ENCODE measurements around the gene DPEP2. TPM values are rescaled to one million over a fixed set of nuclear protein-coding genes. Genes with fewer than 3 reads are reported as not detected.

The DPEP2 gene
- total and polyA plus RNA-seq, 2 of the 13 experiments (the other 11 are each of a cell fraction or from before 2014, with no cell fraction given), result 0.18 TPM; not detected in 1

DNA sequence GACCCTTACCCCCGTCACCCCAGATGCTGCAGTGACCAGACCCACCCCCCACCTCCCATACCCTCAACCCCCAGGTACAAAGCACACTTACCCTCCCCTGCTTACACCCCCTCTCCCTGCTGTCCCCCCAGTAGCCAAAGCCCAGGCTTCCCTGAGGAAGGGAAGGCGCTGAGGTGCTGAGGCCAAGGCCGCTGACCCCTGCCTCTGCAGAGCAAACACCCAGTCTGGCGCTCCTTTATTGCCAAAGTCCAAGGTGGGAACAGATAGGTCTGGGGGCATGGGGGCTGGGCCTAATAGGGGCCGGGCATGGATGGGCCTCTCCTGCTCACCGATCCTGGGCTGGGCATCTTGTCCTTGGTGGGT lies 56.0 kb downstream of the DPEP2 start (continued):
- TF ChIP-seq ZBTB21 (CRISPR knock-in tag; IDR thresholded peaks at IDR 0.05) (no peak), NRL (CRISPR knock-in tag; IDR thresholded peaks at IDR 0.05; ENCODE audit: borderline replicate concordance) (no peak), ZNF33A (CRISPR knock-in tag; IDR thresholded peaks at IDR 0.05; ENCODE audit: borderline replicate concordance) (no peak), ZFP90 (CRISPR knock-in tag; IDR thresholded peaks at IDR 0.05; ENCODE audit: borderline replicate concordance) (peak; percentile 54; the same call in 1 of the 2 replicates), CC2D1A (CRISPR knock-in tag; IDR thresholded peaks at IDR 0.05) (no peak), ZFP36L1 (CRISPR knock-in tag; IDR thresholded peaks at IDR 0.05) (no peak), SRSF9 (IDR thresholded peaks at IDR 0.05; ENCODE audit: borderline replicate concordance, insufficient read depth, low read depth, low read length, poor library complexity, severe bottlenecking) (no peak), ZMYM3 (CRISPR knock-in tag; IDR thresholded peaks at IDR 0.05) (0 out of 2 replicates have a peak, but pooled peaks have one; percentile 34), FOXK2 (IDR thresholded peaks at IDR 0.05) (no peak), ZNF709 (CRISPR knock-in tag; IDR thresholded peaks at IDR 0.05) (no peak), ZNF549 (CRISPR knock-in tag; IDR thresholded peaks at IDR 0.05) (no peak), ZNF572 (CRISPR knock-in tag; IDR thresholded peaks at IDR 0.05) (no peak), GLI4 (CRISPR knock-in tag; IDR thresholded peaks at IDR 0.05; ENCODE audit: borderline replicate concordance) (no peak), ZNF570 (CRISPR knock-in tag; IDR thresholded peaks at IDR 0.05; ENCODE audit: borderline replicate concordance) (no peak), GMEB2 (CRISPR knock-in tag; IDR thresholded peaks at IDR 0.05; ENCODE audit: low read depth) (no peak), ZNF264 (CRISPR knock-in tag; IDR thresholded peaks at IDR 0.05) (peak; percentile 12; the same call in 1 of the 2 replicates), NCOR1 (IDR thresholded peaks at IDR 0.05; ENCODE audit: borderline replicate concordance, low read length) (peak; percentile 95), PAXIP1 (CRISPR knock-in tag; conservative IDR thresholded peaks at IDR 0.05) (peak; percentile 99), CHCHD3 (CRISPR knock-in tag; IDR thresholded peaks at IDR 0.05) (no peak), PRDM15 (CRISPR knock-in tag; IDR thresholded peaks at IDR 0.05) (no peak)
- TF ChIP-seq, protein P1, sequence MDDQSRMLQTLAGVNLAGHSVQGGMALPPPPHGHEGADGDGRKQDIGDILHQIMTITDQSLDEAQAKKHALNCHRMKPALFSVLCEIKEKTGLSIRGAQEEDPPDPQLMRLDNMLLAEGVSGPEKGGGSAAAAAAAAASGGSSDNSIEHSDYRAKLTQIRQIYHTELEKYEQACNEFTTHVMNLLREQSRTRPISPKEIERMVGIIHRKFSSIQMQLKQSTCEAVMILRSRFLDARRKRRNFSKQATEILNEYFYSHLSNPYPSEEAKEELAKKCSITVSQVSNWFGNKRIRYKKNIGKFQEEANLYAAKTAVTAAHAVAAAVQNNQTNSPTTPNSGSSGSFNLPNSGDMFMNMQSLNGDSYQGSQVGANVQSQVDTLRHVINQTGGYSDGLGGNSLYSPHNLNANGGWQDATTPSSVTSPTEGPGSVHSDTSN (CRISPR knock-in tag; IDR thresholded peaks at IDR 0.05; ENCODE audit: borderline replicate concordance), result no peak

All from HepG2 (cell line).